Measurements from ENCODE around the gene ELOVL2.
A peak's percentile ranks its signal among the peaks of the same experiment; 100 is the strongest.

The ELOVL2 gene

GRCh38 chr6:10954590-10955010 lies 89.5 kb downstream of the ELOVL2 start:
- intact Hi-C loops (cut with DNase I) = loop anchor here (2.0 kb wide), 1 partner anchor 112 kb away; no protein-coding TSS in a partner anchor
- peak; percentile 10 to 86 (median 64) for DNase-seq

GRCh38 chr6:10951675-10952282 lies 92.3 kb downstream of the ELOVL2 start:
- DNase-seq = peak in 3 of 42 donors; percentile 7 to 45 (median 10)
- intact Hi-C loops (cut with DNase I) = no loop called here

- intact Hi-C loops (cut with DNase I) = no loop called here
- DNase-seq = no peak
Observed at GRCh38 chr6:10949579-10950490, 94.3 kb downstream of the ELOVL2 start.

- no peak for DNase-seq
- intact Hi-C loops (cut with DNase I) = no loop called here
Observed at GRCh38 chr6:10947966-10948365, 96.1 kb downstream of the ELOVL2 start.

GRCh38 chr6:10945845-10946244 lies 98.3 kb downstream of the ELOVL2 start:
- intact Hi-C loops (cut with DNase I) = no loop called here
- no peak for DNase-seq

GRCh38 chr6:10939840-10940239 lies 104.3 kb downstream of the ELOVL2 start:
- intact Hi-C loops (cut with DNase I) = no loop called here
- DNase-seq = no peak

GRCh38 chr6:10933126-10933525 lies 111.0 kb downstream of the ELOVL2 start:
- intact Hi-C loops (cut with DNase I) = no loop called here
- no peak for DNase-seq

All from head of caudate nucleus (tissue), 42 donors.